GM23338 (cell line): Measurements from ENCODE around the gene TRPM2.

Experiments
- CTCF ChIP-seq, 2 experiments: fragments of 200-600 bp in 1 of 2; sonication (generic) in 1 of 2; conservative IDR thresholded peaks; 2 replicates each; pipeline versions ENCODE4 v1.5.1 to v1.6.1; 2016 to 2017; ENCODE audit warnings: antibody characterized with exemption in 2 of 2, low read depth in 2 of 2, mild to moderate bottlenecking in 2 of 2, moderate library complexity in 1 of 2
- EZH2 ChIP-seq: fragments of 200-600 bp; sonication (generic); IDR thresholded peaks from one replicate; pipeline ENCODE4 v1.8.0; 2017; ENCODE audit warnings: antibody characterized with exemption, mild to moderate bottlenecking, low read depth; ENCODE audit not compliant: unreplicated experiment
- EZH2phosphoT487 ChIP-seq: fragments of 200-600 bp; sonication (generic); IDR thresholded peaks from one replicate; pipeline ENCODE4 v1.8.1; 2018; ENCODE audit warnings: antibody characterized with exemption; ENCODE audit not compliant: unreplicated experiment
- POLR2AphosphoS5 ChIP-seq: IDR thresholded peaks from 2 replicates; pipeline ENCODE4 v1.6.1; 2016; ENCODE audit warnings: antibody characterized with exemption, low read depth
- STAT1 ChIP-seq: IDR thresholded peaks from one replicate; pipeline ENCODE4 v1.6.1; 2016; ENCODE audit warnings: antibody characterized with exemption; ENCODE audit not compliant: unreplicated experiment

- no peak for TF ChIP-seq EZH2phosphoT487
- no peak for TF ChIP-seq CTCF (conservative IDR thresholded peaks at IDR 0.05; ENCODE audit: low read depth in 2 of 2)
- no peak for TF ChIP-seq POLR2AphosphoS5
- no peak for TF ChIP-seq EZH2
- TF ChIP-seq STAT1, result no peak
Observed at GRCh38 chr21:44462834-44463200, 109.4 kb downstream of the TRPM2 start.
